ENCODE measurements around the gene SAP25. TPM values are rescaled to one million over a fixed set of nuclear protein-coding genes. Genes with fewer than 3 reads are reported as not detected.

SAP25 gene
- total RNA-seq, 1 experiment from 2014 or later, result 2.0 TPM

DNA sequence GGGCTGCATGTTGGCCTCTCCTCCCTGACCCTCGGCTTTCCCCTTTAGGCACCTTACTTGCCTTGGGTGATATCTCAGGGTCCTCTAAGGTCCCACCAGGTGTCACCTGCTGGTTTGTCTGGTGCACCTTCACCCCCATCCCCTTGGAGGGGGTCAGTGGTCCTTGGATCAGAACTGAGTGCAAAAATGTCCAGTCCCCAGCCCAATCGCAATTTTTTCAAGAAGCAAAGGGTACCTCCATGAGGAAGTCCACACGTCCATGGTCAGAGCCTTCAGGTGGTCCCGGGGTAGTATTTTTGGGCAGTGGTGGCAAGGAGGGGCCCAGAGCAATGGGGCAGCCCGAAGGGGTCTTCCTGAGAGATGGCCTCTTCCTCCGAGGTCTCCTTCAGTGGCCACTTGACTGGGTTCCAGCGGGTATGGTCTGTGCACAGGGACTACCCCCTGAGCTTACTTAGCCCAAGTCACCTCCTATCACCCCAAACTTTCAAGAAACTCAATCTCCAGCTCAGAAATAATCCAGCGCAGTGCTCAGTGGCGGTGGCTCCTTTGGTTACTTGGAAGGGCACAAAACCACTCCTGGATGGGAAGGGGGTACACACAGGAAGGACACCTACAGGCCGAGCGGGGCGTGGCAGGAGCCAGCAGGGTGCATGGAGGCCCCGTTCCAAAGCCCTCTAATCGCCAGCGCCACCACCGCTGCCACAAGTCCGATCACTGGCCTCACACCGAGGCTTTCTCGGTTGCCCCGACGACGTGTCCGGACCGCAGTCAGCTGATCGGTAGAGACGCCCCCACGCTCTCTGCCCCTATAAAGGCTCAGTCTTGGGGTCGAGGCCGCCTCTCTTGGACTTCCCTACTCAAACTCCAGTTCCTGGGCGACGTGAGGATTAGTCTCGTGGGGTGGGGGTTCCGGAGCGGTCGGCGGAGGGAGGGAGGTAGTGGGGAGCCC is 4.5 kb downstream of the SAP25 start:
- BruUV-seq (replicated peaks), result no TSS peak
- CTCF ChIA-PET, result interaction anchor here (1.1 kb wide), 1 partner anchor 14 kb away, joined by 3 read pairs; no protein-coding TSS in a partner anchor
- peak in 1 of 2 experiments; percentile 34 for TF ChIP-seq CTCF (IDR thresholded peaks at IDR 0.05; ENCODE audit: insufficient read depth in 1 of 2, low read depth in 1 of 2, low read length in 1 of 2, severe bottlenecking in 1 of 2, unreplicated experiment in 1 of 2)
- peaks cover 76% of the 10 kb centered on the region for H3K36me3 Mint-ChIP-seq (ENCODE audit: insufficient read depth, unreplicated experiment)
- intact Hi-C loops (cut with micrococcal nuclease; ENCODE audit: unreplicated experiment), result no loop called here
- Histone ChIP-seq H3K27me3 (replicated peaks; ENCODE audit: control insufficient read depth, insufficient read depth, low read length) (no peaks in the 10 kb centered on the region), H3K4me3 (ENCODE audit: low read depth, low read length) (no peak overlapping the region), H3K4me1 (peaks cover 35% of the 10 kb centered on the region), H3K9me3 (no peaks in the 10 kb centered on the region), H3K36me3 (ENCODE audit: control insufficient read depth, insufficient read depth, low read length) (no peaks in the 10 kb centered on the region; the same call in 1 of the 2 replicates)
- H3K4me1 Mint-ChIP-seq (ENCODE audit: low read depth, unreplicated experiment), result peaks cover 15% of the 10 kb centered on the region
- H3K27ac Mint-ChIP-seq (ENCODE audit: unreplicated experiment), result peak overlapping the region; percentile 67
- no peaks in the 10 kb centered on the region for H3K27me3 Mint-ChIP-seq (ENCODE audit: insufficient read depth, unreplicated experiment)
- H3K9me3 Mint-ChIP-seq (ENCODE audit: unreplicated experiment), result no peaks in the 10 kb centered on the region
- peak in 1 of 2 experiments; percentile 66 for DNase-seq
- POLR2A ChIA-PET, result no interaction called here
- no peak overlapping the region for H3K4me3 Mint-ChIP-seq (ENCODE audit: unreplicated experiment)

- no peaks in the 10 kb centered on the region for H3K27me3 ChIP-seq (replicated peaks; ENCODE audit: control insufficient read depth, insufficient read depth, low read length)
- H3K4me3 ChIP-seq (ENCODE audit: low read depth, low read length), result no peak overlapping the region
- H3K27ac Mint-ChIP-seq (ENCODE audit: unreplicated experiment), result peak overlapping the region; percentile 67
- peaks cover 15% of the 10 kb centered on the region for H3K4me1 Mint-ChIP-seq (ENCODE audit: low read depth, unreplicated experiment)
- no peaks in the 10 kb centered on the region; the same call in 1 of the 2 replicates for H3K36me3 ChIP-seq (ENCODE audit: control insufficient read depth, insufficient read depth, low read length)
- H3K4me1 ChIP-seq, result peaks cover 35% of the 10 kb centered on the region
- no peaks in the 10 kb centered on the region for H3K9me3 Mint-ChIP-seq (ENCODE audit: unreplicated experiment)
- POLR2A ChIA-PET, result interaction anchor here (0.6 kb wide), 1 partner anchor 122 kb away, joined by 3 read pairs; no protein-coding TSS in a partner anchor
- BruUV-seq (replicated peaks), result no TSS peak
- TF ChIP-seq CTCF (IDR thresholded peaks at IDR 0.05; ENCODE audit: insufficient read depth in 1 of 2, low read depth in 1 of 2, low read length in 1 of 2, severe bottlenecking in 1 of 2, unreplicated experiment in 1 of 2), result no peak
- no peaks in the 10 kb centered on the region for H3K9me3 ChIP-seq
- peaks cover 77% of the 10 kb centered on the region for H3K36me3 Mint-ChIP-seq (ENCODE audit: insufficient read depth, unreplicated experiment)
- no peak for DNase-seq
- CTCF ChIA-PET, result interaction anchor here (1.1 kb wide), 2 partner anchors 8 to 15 kb away, joined by 3 read pairs; no protein-coding TSS in a partner anchor
- no peak overlapping the region for H3K4me3 Mint-ChIP-seq (ENCODE audit: unreplicated experiment)
- intact Hi-C loops (cut with micrococcal nuclease; ENCODE audit: unreplicated experiment), result no loop called here
- no peaks in the 10 kb centered on the region for H3K27me3 Mint-ChIP-seq (ENCODE audit: insufficient read depth, unreplicated experiment)
Measured at GRCh38 chr7:100568176-100568895, 5.4 kb downstream of the SAP25 start.

GRCh38 chr7:100567751-100568175 is 5.9 kb downstream of the SAP25 start:
- H3K27me3 Mint-ChIP-seq (ENCODE audit: insufficient read depth, unreplicated experiment), result no peaks in the 10 kb centered on the region
- no peaks in the 10 kb centered on the region for H3K27me3 ChIP-seq (replicated peaks; ENCODE audit: control insufficient read depth, insufficient read depth, low read length)
- no peak for DNase-seq
- H3K4me1 Mint-ChIP-seq (ENCODE audit: low read depth, unreplicated experiment), result peaks cover 15% of the 10 kb centered on the region
- H3K4me3 Mint-ChIP-seq (ENCODE audit: unreplicated experiment), result no peak overlapping the region
- ChIA-PET POLR2A (interaction anchor here (0.6 kb wide), 1 partner anchor 123 kb away, joined by 3 read pairs; no protein-coding TSS in a partner anchor), CTCF (interaction anchor here (1.1 kb wide), 1 partner anchor 8 kb away, joined by 3 read pairs; no protein-coding TSS in a partner anchor)
- no peak for TF ChIP-seq CTCF (IDR thresholded peaks at IDR 0.05; ENCODE audit: insufficient read depth in 1 of 2, low read depth in 1 of 2, low read length in 1 of 2, severe bottlenecking in 1 of 2, unreplicated experiment in 1 of 2)
- no peaks in the 10 kb centered on the region; the same call in 1 of the 2 replicates for H3K36me3 ChIP-seq (ENCODE audit: control insufficient read depth, insufficient read depth, low read length)
- H3K4me3 ChIP-seq (ENCODE audit: low read depth, low read length), result no peak overlapping the region
- no peak overlapping the region for H3K27ac Mint-ChIP-seq (ENCODE audit: unreplicated experiment)
- intact Hi-C loops (cut with micrococcal nuclease; ENCODE audit: unreplicated experiment), result no loop called here
- peaks cover 77% of the 10 kb centered on the region for H3K36me3 Mint-ChIP-seq (ENCODE audit: insufficient read depth, unreplicated experiment)
- H3K9me3 Mint-ChIP-seq (ENCODE audit: unreplicated experiment), result no peaks in the 10 kb centered on the region
- no TSS peak for BruUV-seq (replicated peaks)
- peaks cover 32% of the 10 kb centered on the region for H3K4me1 ChIP-seq
- H3K9me3 ChIP-seq, result no peaks in the 10 kb centered on the region

Measured in Caco-2 (cell line).